GF-D8 (cell line): ENCODE measurements around the gene BMPER.
A peak's percentile ranks its signal among the peaks of the same experiment; 100 is the strongest.
"Not testable (repeated sequence)": the region's sequence is repeated elsewhere in the genome, so short reads cannot be mapped to it uniquely, and the experiment has no call there.

ENCODE experiments used
- DNase-seq: peaks from one replicate; lab custom pipeline; 2025; lab: John Stamatoyannopoulos, UW

Gene BMPER

DNA sequence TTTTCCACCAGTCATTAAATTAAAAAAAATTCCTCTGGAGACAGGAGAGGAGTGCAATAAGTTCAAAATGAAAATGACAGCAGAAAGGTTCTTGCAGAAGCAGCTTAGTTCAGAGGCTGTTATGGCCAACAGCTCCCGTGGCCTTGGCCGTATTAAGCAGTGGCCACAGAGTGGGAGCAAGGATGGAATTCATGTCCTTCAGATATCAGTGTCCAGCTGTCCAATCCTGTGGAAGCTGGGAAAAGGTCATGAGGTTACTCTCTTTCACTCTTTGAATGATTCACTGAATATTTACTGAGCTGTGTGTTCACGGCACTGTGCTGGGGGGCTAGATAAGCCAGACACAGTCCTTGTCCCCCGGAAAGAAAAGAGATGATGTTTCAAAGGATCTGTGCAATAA is 231.8 kb downstream of the BMPER start:
- DNase-seq, result no peak

- no peak for DNase-seq
Measured at GRCh38 chr7:34138483-34138882, 233.1 kb downstream of the BMPER start.

DNA sequence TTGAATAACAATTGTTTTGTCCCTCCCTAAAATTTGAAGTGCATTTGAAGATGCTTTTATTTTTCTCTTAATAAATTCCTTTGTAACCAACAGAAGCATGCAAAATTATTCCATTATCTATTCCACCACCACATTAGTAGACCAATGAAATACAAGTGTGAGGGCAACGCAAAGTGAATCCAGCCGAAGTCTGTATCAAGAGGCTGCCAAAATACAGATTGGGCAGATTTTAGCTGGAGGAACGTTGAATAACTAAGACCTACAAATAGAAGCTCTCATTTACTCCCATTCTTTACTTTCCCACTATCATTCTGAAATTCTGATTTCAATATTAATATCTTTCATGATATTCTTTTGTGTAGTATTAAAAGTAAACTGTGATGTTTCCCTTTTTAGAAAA is 233.7 kb downstream of the BMPER start:
- no peak for DNase-seq

GRCh38 chr7:34140066-34140465 is 234.7 kb downstream of the BMPER start:
- no peak for DNase-seq

DNA sequence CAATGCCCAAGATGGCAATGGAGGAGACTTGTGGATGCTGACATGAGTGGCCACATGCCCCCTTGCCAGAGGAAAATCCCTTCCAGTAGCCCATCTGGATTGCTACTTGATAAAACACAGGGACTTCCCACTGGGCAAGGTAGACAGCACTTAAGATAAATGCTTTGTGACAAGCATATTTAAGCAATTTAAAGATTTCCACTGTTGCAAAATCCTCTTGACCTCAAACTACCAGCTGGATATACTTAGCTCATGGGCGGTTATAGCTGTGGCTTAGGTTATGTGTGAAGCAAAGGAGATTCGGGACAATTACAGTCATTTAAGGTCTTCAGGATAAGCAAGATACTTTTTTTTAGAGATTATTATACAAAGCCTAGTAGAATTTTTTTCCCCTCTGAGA is 238.1 kb downstream of the BMPER start:
- DNase-seq, result peak; percentile 35

GRCh38 chr7:34145603-34146002 is 240.3 kb downstream of the BMPER start:
- DNase-seq, result no peak

- DNase-seq, result no peak
Measured at GRCh38 chr7:34153656-34154270, 248.4 kb downstream of the BMPER start.

DNA sequence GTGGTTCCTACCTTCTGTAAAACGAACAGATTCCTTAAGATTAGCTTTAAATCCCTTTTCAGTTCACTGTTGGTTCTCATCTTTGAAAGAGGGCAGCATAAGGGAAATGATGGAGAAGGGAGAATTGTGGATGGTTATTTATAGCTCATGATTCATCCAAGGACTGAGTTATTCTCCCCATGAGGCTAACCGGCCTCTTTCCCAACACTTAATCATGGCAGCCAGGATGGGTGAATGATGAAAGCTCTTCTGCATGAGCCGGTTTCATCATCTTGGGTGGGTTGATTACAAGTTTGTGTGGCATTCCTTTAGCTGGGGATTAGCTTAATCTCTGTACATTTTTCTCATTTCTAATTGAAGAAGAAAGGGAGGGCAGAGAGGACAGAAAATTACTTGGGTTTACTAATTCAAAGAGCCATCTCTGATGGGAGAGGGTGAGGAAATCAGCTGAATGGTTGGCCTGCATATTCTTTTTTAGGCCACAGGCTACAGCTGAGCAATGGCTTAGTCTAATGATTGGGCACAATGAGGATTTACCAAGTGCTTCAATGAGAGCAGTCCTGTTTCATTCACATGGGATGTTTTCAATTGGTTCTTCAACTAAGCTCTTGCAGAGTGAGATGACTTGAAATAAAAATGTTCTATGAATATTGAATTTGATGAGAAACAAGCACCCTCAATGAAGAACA is 250.0 kb downstream of the BMPER start:
- no peak for DNase-seq

GRCh38 chr7:34156336-34156735 is 251.0 kb downstream of the BMPER start:
- no peak for DNase-seq

- DNase-seq, result no peak
Measured at GRCh38 chr7:34157137-34157536, 251.8 kb downstream of the BMPER start.

GRCh38 chr7:34158368-34159153 is 253.2 kb downstream of the BMPER start:
- DNase-seq, result no peak

DNA sequence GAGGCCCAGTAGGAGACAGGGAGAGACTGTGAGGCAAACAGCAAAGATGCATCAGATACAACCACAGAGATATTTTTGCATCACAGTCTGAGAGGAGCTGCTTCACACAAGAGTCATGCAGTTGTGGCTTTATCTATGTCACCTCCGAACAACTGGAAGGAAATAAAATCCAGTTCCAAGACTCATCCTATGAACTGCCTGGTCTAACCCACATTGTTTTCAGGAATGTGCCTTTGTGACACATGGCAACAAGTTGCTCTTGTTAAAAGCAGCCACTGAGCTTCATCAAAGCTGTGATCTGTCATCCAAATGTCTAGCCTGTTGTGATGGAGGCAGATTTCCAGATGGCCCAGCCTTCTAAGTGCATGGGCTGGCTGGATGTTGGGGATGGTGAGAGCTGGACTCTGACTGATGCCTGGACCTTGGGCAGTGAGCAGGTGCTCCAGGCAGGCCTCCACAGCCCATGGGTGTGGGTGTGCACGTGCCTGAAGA is 255.0 kb downstream of the BMPER start:
- DNase-seq, result no peak

DNA sequence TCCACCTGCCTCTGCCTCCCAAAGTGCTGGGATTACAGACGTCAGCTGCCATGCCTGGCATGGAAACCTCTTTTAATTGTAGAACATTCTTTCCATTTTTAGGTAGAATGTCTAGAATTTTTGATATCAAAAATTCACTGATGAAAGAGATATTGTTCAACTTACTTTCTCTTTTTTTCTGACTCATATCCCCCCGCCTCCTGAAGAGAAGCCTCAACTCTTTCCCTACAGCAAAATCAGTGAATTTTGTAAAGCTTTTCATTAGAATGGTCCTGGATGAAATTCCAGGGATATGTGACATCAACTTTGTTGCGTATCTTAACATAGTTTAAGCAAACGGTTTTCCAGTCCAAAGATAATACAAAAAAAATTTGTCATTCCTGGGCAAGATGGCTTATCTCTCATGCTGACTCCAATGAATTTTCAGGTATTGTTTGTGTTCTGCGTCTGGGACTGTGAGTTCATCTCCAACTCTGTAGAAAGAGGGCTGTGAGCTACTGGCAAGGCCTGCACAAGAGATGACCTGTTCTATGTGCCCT is 256.8 kb downstream of the BMPER start:
- DNase-seq, result no peak

DNA sequence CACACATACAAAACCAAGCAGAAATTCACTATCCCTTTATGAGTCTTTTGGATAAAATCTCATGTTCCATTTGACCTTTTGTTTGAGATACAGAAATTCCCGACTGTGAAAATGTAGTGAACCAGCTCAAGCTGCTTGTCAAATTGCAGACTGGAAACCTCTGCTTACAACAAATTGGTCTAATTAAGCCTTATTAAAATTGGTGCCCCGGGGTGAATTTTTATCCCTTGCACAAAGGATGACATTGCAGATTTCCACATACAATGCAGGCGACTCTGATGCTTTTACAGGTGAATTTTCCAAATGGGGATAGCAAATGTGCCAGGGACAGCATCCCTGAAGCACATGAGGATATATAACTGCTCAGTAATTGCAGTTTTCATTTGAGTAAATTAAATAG is 257.3 kb downstream of the BMPER start:
- no peak for DNase-seq

DNA sequence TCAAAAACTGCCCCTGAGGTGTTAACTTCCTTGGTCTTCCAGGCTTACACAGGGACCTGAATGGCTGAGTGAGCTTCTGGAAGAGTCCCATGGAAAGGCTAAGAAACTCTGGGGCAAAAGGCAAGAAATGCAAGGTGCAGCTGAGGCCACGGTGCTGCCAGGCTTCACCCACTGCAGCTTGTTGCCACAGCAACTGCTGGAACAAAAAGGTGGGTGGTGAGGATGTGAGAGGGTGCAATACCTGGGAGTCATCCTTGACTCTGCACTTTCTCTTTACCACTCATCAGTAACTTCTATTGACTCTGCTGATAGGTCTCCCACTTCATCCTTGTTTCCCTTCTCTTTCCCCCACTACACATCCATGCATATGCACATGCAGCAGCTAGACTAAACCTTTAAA is 258.6 kb downstream of the BMPER start:
- DNase-seq, result no peak

DNA sequence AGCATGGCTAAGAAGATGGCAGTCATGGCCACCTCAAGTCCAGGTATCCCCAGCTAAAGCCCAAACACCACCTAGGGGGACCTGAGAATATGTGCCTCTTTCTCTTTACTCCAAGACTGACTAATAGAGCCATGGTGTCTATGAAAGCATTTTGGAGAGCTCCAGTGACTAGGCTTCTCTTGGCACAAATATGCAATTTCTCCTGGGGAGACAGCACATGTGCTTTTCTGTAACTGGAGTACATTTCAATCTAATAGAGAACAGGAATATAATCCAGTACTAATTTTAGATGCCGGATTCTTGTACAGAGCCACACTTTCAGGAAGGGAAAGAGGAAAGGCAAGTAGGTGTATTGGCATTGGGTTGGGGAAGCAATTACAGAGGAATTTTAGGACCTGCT is 260.1 kb downstream of the BMPER start:
- DNase-seq, result no peak

GRCh38 chr7:34165927-34166550 is 260.7 kb downstream of the BMPER start:
- no peak for DNase-seq

- no peak for DNase-seq
Measured at GRCh38 chr7:34168013-34168412, 262.7 kb downstream of the BMPER start.

- not testable (repeated sequence) for DNase-seq
Measured at GRCh38 chr7:34174688-34175616, 269.6 kb downstream of the BMPER start.

DNA sequence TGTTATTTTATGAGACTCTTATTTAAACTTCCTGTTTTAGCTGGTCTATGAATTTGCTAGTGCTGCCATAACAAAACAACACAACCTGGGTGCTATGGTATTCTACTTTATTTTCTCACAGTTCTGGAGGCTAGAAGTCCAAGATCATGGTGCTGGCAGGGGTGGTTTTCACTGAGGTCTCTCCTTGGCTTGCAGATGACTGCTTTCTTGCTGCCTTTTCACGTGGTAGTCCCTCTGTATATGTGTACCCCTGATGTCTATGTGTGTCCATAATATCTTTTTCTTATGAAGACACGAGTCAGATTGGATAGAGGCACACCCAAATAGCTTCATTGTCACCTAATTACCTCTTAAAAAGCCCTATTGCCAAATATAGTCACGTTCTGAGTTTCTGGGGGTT is 270.5 kb downstream of the BMPER start:
- no peak for DNase-seq

DNA sequence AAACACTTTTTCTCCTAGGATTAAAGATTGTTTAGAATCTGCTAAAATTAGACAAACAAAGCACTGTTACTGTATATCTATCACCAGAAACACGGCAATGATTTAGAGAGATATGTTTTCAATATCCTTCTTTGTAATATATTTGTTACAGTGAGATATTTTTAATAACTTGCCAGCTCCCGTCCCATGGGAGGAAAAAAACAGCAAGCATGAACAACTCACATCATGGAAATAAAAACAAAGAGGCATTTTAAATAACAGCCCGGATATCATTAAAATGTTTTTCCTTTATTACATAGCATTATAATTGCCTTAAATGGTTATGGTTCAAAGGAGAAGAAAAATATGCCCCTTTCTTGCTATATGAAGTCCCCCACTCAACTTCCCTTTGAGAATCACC is 272.1 kb downstream of the BMPER start:
- no peak for DNase-seq
